GM12874 (cell line): ENCODE data around the gene RAVER1.

ENCODE experiments used
- TF ChIP-seq, protein P1 (sequence below): IDR thresholded peaks from 2 replicates; pipeline ENCODE4 v1.5.1; 2011; ENCODE audit warnings: low read depth, mild to moderate bottlenecking, control low read depth, low read length, moderate library complexity; ENCODE audit not compliant: insufficient read depth

Gene RAVER1

DNA sequence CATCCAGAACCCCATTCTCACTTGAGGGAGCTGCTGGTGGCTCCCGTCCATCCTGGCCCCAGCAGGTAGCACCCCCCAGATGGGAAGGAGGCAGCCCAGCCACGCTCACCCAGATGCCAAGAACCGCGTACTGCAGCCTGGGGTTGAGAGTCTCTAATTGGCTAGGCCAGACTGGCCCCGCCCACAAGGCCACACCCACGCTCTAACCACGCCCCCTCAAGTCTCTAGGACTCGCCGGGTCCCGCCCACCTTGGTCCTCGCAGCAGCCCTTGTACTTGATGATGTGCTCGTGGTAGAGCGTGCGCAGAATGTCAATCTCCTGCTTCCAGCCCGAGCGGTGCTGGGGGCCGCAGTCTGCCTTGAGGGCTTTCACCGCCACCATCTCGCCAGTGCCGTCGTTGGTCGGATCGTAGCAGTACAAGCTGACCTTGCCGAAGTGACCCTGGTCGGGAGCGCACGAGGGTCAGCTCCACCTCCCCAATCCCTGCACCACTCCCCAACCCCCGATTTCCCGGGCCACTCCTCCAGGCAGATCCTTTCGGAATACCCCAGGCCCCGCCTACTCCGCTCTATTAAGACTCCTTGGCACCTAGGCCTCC is 20.6 kb upstream of the RAVER1 start:
- TF ChIP-seq, protein P1, sequence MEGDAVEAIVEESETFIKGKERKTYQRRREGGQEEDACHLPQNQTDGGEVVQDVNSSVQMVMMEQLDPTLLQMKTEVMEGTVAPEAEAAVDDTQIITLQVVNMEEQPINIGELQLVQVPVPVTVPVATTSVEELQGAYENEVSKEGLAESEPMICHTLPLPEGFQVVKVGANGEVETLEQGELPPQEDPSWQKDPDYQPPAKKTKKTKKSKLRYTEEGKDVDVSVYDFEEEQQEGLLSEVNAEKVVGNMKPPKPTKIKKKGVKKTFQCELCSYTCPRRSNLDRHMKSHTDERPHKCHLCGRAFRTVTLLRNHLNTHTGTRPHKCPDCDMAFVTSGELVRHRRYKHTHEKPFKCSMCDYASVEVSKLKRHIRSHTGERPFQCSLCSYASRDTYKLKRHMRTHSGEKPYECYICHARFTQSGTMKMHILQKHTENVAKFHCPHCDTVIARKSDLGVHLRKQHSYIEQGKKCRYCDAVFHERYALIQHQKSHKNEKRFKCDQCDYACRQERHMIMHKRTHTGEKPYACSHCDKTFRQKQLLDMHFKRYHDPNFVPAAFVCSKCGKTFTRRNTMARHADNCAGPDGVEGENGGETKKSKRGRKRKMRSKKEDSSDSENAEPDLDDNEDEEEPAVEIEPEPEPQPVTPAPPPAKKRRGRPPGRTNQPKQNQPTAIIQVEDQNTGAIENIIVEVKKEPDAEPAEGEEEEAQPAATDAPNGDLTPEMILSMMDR: no peak

DNA sequence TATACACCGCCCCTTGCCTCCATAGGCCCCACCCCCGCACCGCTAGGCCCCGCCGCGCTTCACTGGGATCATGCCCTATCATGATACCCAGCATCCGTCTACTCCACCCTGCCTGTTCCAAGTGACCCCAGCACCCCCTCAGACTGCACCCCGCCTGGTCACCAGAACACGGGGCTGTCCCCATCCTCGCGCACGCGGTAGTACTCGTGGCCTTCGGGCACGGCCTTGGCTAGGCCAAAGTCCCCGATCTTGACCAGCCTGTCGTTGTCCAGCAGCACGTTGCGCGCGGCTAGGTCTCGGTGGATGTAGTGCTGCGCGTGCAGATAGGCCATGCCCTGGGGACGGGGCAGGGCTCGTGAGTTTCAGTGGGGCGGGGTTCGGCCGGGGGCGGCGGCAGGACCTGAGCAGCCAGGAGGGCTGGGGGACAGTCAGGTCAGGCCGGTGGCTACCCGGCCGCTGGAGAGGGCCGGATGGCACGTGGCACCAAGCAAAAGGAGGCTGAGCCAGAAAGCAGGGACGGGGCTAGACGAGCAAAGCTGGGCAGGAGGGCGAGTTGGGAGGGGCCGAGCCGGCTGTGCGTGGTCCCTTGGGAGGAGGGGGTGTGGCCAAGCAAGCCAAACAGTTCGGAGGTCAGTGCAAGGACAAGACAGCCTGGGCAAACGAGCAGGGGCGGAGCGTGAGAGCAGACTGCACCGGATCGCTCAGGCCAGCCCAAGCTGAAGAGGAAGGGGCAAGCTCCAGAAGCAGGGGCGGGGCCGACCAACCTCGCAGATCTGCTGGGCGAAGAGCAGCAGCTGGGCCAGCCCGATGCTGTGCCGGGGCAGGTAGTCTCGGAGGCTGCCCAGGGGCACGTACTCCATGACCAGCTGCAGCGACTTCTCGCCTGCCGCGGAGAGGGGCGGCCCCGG is 19.7 kb upstream of the RAVER1 start:
- TF ChIP-seq, protein P1: no peak

DNA sequence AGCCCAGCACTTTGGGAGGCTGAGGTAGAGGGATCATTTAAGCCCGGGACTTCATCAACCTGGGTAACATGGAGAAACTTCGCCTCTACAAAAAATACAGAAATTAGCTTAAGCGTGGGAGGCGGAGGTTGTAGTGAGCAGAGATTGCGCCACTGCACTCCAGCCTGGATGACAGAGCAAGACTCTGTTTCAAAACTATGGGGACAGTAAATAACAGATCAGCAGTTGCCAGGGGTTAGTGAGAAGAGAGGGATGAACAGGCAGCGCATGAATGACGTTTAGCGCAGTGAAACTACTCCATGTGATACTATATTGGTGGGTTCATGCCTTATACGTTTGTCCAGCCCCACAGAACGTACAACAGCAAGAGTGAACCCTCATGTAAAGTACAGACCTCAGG is 13.2 kb upstream of the RAVER1 start:
- TF ChIP-seq, protein P1: no peak

DNA sequence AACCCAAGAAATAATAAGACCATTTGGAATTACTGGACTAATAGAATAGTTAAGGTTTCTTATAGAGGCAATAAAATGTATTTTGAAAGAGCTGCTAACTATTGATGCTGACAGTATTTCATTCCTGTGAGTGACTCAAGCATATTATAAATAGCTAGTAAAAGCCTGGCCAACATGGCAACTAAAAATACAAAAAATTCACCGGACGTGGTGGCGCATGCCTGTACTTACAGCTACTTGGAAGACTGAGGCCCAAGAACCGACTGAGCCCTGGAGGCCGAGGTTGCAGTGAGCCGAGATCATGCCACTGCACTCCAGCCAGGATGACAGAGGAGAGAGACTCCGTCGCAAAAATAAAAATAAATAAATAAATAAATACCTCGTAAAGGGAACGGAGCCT is 11.5 kb upstream of the RAVER1 start:
- TF ChIP-seq, protein P1: no peak

DNA sequence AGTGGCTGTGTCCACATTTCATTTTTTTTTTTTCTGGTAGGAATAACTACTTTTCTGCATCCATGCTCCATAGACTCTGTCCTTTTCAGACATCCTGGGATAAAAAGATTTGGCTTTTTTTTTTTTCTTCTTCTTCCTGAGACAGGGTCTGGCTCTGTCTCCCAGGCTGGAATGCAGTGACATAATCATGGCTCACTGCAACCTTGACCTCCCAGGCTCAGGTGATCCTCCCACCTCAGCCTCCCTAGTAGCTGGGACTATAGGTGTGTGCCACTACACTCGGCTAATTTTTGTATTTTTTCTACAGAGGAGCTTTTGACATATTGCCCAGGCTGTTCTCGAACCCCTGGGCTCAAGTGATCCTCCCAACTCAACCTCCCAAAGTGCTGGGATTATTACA is 10.2 kb upstream of the RAVER1 start:
- TF ChIP-seq, protein P1: no peak

DNA sequence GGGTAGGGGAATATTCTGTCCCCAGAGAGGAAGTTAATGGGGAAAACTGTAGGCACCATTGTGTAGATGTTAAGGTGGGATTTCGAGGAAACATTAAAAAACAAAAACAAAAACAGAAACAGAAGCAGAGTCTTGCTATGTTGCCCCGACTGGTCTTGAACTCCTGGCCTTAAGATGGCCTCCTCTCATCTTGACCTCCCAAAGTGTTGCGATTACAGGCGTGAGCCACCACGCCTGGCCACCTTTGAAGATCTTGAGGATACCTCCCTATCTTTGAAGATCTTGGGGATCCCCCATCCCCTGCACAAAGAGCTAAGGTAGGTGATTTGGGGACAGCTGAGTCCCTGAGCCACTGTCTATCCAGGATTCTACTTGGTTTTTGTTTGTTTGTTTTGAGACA is 6.6 kb upstream of the RAVER1 start:
- TF ChIP-seq, protein P1: no peak

DNA sequence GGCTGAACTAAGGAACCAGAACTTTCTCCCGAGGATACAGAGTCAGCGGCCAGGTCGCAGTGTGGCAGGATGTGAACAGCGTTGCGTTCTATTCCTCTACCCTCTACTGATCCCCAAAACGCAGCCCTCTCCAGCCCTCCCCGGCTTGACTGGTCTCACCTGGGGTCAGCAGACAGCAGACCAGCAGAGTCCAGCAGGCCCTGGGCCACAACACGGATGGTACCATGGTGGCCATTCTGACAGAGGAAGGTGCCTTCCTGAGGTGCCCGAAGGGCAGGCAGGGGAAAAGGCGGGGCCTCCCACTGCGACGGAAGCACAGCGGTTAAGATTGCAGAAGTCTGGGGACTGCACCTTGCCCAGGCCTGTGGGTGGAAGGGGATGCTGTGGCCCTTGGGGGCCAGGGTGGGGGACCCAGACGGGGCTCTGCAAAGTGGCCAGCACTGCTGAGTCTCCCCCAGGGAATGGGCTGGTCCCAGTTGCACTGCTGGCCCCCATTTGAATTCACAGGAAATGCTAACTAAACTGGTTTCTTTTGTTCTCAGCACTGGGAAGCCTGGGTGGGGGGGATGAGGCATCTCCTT is 6.1 kb upstream of the RAVER1 start, which contains the start of gene ICAM3:
ICAM3 (minus strand) TSS at position 245 of the 581 bp plus-strand sequence; CDS start at position 235, 10 bp downstream.
- TF ChIP-seq, protein P1: no peak
